T-helper 2 cell (primary cell): ENCODE measurements around the gene METTL23.
"Not testable (repeated sequence)": the region's sequence is repeated elsewhere in the genome, so short reads cannot be mapped to it uniquely, and the experiment has no call there.

Experiments
- DNase-seq, 5 experiments: peaks; one replicate each; pipeline versions ENCODE4 v3.0.0 to v3.0.0-alpha.2; 2012 to 2022

The METTL23 gene

GRCh38 chr17:76695059-76695831 lies 31.4 kb upstream of the METTL23 start:
- no peak for DNase-seq

GRCh38 chr17:76696763-76697701 lies 29.6 kb upstream of the METTL23 start:
- DNase-seq = peak in 1 of 5 experiments; percentile 13

- DNase-seq = no peak
These were observed 28.8 kb upstream of the METTL23 start for GRCh38 chr17:76697702-76698465.

GRCh38 chr17:76698466-76698977 lies 28.1 kb upstream of the METTL23 start:
- not testable (repeated sequence) for DNase-seq

- DNase-seq = no peak
These were observed 26.4 kb upstream of the METTL23 start for GRCh38 chr17:76700270-76700616.

- DNase-seq = peak in 1 of 5 experiments; percentile 49
These were observed 25.8 kb upstream of the METTL23 start for GRCh38 chr17:76700617-76701470.

GRCh38 chr17:76701471-76701967 lies 25.1 kb upstream of the METTL23 start:
- no peak for DNase-seq

GRCh38 chr17:76702076-76702475 lies 24.6 kb upstream of the METTL23 start:
- DNase-seq = no peak

- DNase-seq = no peak
These were observed 23.6 kb upstream of the METTL23 start for GRCh38 chr17:76702941-76703637.

GRCh38 chr17:76704805-76705204 lies 21.8 kb upstream of the METTL23 start:
- DNase-seq = no peak

GRCh38 chr17:76706817-76707216 lies 19.8 kb upstream of the METTL23 start:
- no peak for DNase-seq

- DNase-seq = no peak
These were observed 18.4 kb upstream of the METTL23 start for GRCh38 chr17:76707985-76708807.

GRCh38 chr17:76709077-76709950 lies 17.3 kb upstream of the METTL23 start:
- no peak for DNase-seq

GRCh38 chr17:76709951-76710862 lies 16.4 kb upstream of the METTL23 start:
- not testable (repeated sequence) for DNase-seq

GRCh38 chr17:76710863-76711611 lies 15.6 kb upstream of the METTL23 start, which contains the start of gene MXRA7:
TSS of gene MXRA7 (minus strand) at chr17:76710965. CDS start at chr17:76710946, 19 bp downstream.
- peak; percentile 32 to 53 (median 39) for DNase-seq

- not testable (repeated sequence) for DNase-seq
These were observed 14.3 kb upstream of the METTL23 start for GRCh38 chr17:76712321-76712720.

- no peak for DNase-seq
These were observed 12.9 kb upstream of the METTL23 start for GRCh38 chr17:76713765-76714164.
